GM19043 (cell line): ENCODE measurements around the gene RPTOR.

ENCODE experiments used
- ATAC-seq: cut with Tn5 transposase; IDR thresholded peaks from one replicate; pipeline ENCODE4 v1.9.1; 2021; ENCODE audit warnings: low read depth; ENCODE audit not compliant: unreplicated experiment

Gene RPTOR

GRCh38 chr17:80881306-80881705 is 336.7 kb downstream of the RPTOR start:
- no peak for ATAC-seq

- no peak for ATAC-seq
Measured at GRCh38 chr17:80882323-80882722, 337.7 kb downstream of the RPTOR start.

GRCh38 chr17:80882926-80883685 is 338.5 kb downstream of the RPTOR start:
- no peak for ATAC-seq

- ATAC-seq = no peak
Measured at GRCh38 chr17:80883831-80884735, 339.4 kb downstream of the RPTOR start.

- no peak for ATAC-seq
Measured at GRCh38 chr17:80884811-80885210, 340.2 kb downstream of the RPTOR start.

GRCh38 chr17:80885947-80886582 is 341.4 kb downstream of the RPTOR start:
- no peak for ATAC-seq

GRCh38 chr17:80886641-80887573 is 342.3 kb downstream of the RPTOR start:
- ATAC-seq = no peak

GRCh38 chr17:80887639-80888175 is 343.1 kb downstream of the RPTOR start:
- no peak for ATAC-seq

GRCh38 chr17:80888276-80889160 is 343.9 kb downstream of the RPTOR start:
- no peak for ATAC-seq

GRCh38 chr17:80889231-80890195 is 344.9 kb downstream of the RPTOR start:
- no peak for ATAC-seq

GRCh38 chr17:80890196-80890920 is 345.7 kb downstream of the RPTOR start:
- no peak for ATAC-seq

GRCh38 chr17:80890921-80891396 is 346.3 kb downstream of the RPTOR start:
- ATAC-seq = no peak

- ATAC-seq = no peak
Measured at GRCh38 chr17:80891397-80892018, 346.9 kb downstream of the RPTOR start.

- ATAC-seq = peak; percentile 73
Measured at GRCh38 chr17:80892019-80892855, 347.6 kb downstream of the RPTOR start.

- no peak for ATAC-seq
Measured at GRCh38 chr17:80892900-80893603, 348.4 kb downstream of the RPTOR start.
